T-cell (primary cell): ENCODE data around the gene TMC1. TPM values are rescaled to one million over a fixed set of nuclear protein-coding genes. Genes with fewer than 3 reads are reported as not detected.
"Not testable (repeated sequence)": the region's sequence is repeated elsewhere in the genome, so short reads cannot be mapped to it uniquely, and the experiment has no call there.

Source experiments
- ATAC-seq, 4 experiments: fragments of 200-7000 bp in 3 of 4; fragments of 150-1000 bp in 1 of 4; cut with Tn5 transposase; replicated peaks in 1 of 4; 1 replicate in 3 of 4; 2 replicates in 1 of 4; pipeline ENCODE4 v1.10.0; 2021; ENCODE audit warnings: moderate library complexity in 3 of 4, mild to moderate bottlenecking in 2 of 4, moderate number of reproducible peaks in 1 of 4
- CTCF ChIA-PET, 2 donors: fragments of 300-600 bp; sonication (Branson Sonifier 250); formaldehyde crosslinking; loops; one replicate each; lab custom pipeline; 2022; ENCODE audit warnings: antibody characterized with exemption in 2 of 2; lab: Charles Lee
- POLR2A ChIA-PET, 2 donors: fragments of 300-600 bp; sonication (Branson Sonifier 250); formaldehyde crosslinking; loops; one replicate each; lab custom pipeline; 2022; ENCODE audit warnings: antibody characterized with exemption in 2 of 2; lab: Charles Lee
- DNase-seq, 35 experiments: peaks; one replicate each; pipeline versions ENCODE4 v3.0.0 to v3.0.0-alpha.2; 2013 to 2023
- H3K27ac ChIP-seq: one replicate; pipeline ENCODE4 v1.5.1; 2013; ENCODE audit warnings: low read length
- H3K27me3 ChIP-seq, 2 experiments: replicated peaks in 1 of 2; 1 replicate in 1 of 2; 2 replicates in 1 of 2; pipeline versions ENCODE4 v1.6.1 to v1.7.0; 2013; ENCODE audit warnings: low read length in 1 of 2, mixed read lengths in 1 of 2; ENCODE audit not compliant: control insufficient read depth in 2 of 2, insufficient read depth in 2 of 2; ENCODE audit errors: extremely low read depth in 1 of 2
- H3K36me3 ChIP-seq, 2 donors: 1 replicate in 1 of 2; 2 replicates in 1 of 2; pipeline versions ENCODE4 v1.6.1 to v1.7.0; 2013; ENCODE audit warnings: low read length in 1 of 2; ENCODE audit not compliant: control insufficient read depth in 2 of 2, insufficient read depth in 1 of 2; ENCODE audit errors: extremely low read depth in 1 of 2
- H3K4me1 ChIP-seq, 2 experiments: 1 replicate in 1 of 2; 2 replicates in 1 of 2; pipeline versions ENCODE4 v1.6.1 to v1.7.0; 2013; ENCODE audit warnings: low read length in 2 of 2, mixed read lengths in 1 of 2; ENCODE audit not compliant: insufficient read depth in 2 of 2, control insufficient read depth in 1 of 2; ENCODE audit errors: extremely low read depth in 1 of 2
- H3K4me3 ChIP-seq, 2 donors: 1 replicate in 1 of 2; 2 replicates in 1 of 2; pipeline versions ENCODE4 v1.5.1 to v1.7.0; 2013; ENCODE audit warnings: mild to moderate bottlenecking in 2 of 2, low read length in 1 of 2, moderate library complexity in 1 of 2; ENCODE audit not compliant: control insufficient read depth in 1 of 2; ENCODE audit errors: extremely low read depth in 1 of 2
- H3K9me3 ChIP-seq: 2 replicates; pipeline ENCODE4 v1.7.0; 2013
- H3K27ac Mint-ChIP-seq, 2 donors: one replicate each; pipeline ENCODE4 v1.8.0; 2020 to 2021; ENCODE audit warnings: mild to moderate bottlenecking in 2 of 2, mixed read lengths in 2 of 2
- H3K27me3 Mint-ChIP-seq, 2 donors: one replicate each; pipeline ENCODE4 v1.8.0; 2021 to 2022; ENCODE audit warnings: mixed read lengths in 2 of 2
- H3K36me3 Mint-ChIP-seq: one replicate; pipeline ENCODE4 v1.8.0; 2021; ENCODE audit warnings: mixed read lengths
- H3K4me1 Mint-ChIP-seq, 3 donors: one replicate each; pipeline ENCODE4 v1.8.0; 2020 to 2022; ENCODE audit warnings: mixed read lengths in 3 of 3, mild to moderate bottlenecking in 1 of 3
- H3K4me3 Mint-ChIP-seq, 3 donors: one replicate each; pipeline ENCODE4 v1.8.0; 2020 to 2022; ENCODE audit warnings: mild to moderate bottlenecking in 3 of 3, mixed read lengths in 3 of 3, moderate library complexity in 3 of 3
- H3K9me3 Mint-ChIP-seq, 3 donors: one replicate each; pipeline ENCODE4 v1.8.0; 2020 to 2022; ENCODE audit warnings: mixed read lengths in 3 of 3
- WGBS: methylation state at CpG from one replicate; pipeline ENCODE4 v1.1.5; 2013; ENCODE audit warnings: missing lambda C conversion rate; ENCODE audit not compliant: insufficient coverage; 5-methylcytosine and 5-hydroxymethylcytosine counted together
- total RNA-seq, 35 experiments: library from RNA in 6 of 35; stranded (reverse) in 6 of 35; fragments of 120-200 nt in 1 of 35; gene quantifications; one replicate each; pipeline versions ENCODE4 v1.2.1 to v1.2.4 and lab custom pipeline; 2013 to 2026

Gene TMC1
- total RNA-seq, 5 donors from 2014 or later (not counting 1 experiment from before 2014, with no cell fraction given), result not detected

GRCh38 chr9:72487665-72488064 is 33.7 kb upstream of the TMC1 start:
- H3K36me3 ChIP-seq, H3K4me1 ChIP-seq, H3K27ac ChIP-seq, H3K4me3 Mint-ChIP-seq, ATAC-seq, H3K27me3 ChIP-seq, H3K27me3 Mint-ChIP-seq, H3K9me3 Mint-ChIP-seq, H3K4me3 ChIP-seq, H3K9me3 ChIP-seq, POLR2A ChIA-PET, H3K36me3 Mint-ChIP-seq, DNase-seq, H3K27ac Mint-ChIP-seq, H3K4me1 Mint-ChIP-seq: not testable (repeated sequence)
- CTCF ChIA-PET, result interaction anchor here in 1 of 2 donors (0.6 kb wide), 1 partner anchor 89 kb away, joined by 3 read pairs; no protein-coding TSS in a partner anchor
- WGBS, result 100% methylated on average over 1 of the region's 4 CpGs

GRCh38 chr9:72489986-72490385 is 31.4 kb upstream of the TMC1 start:
- DNase-seq, result no peak
- Mint-ChIP-seq H3K9me3 (no peaks in the 10 kb centered on the region), H3K27me3 (peaks cover 0 to 4% of the 10 kb centered on the region in 2 donors), H3K36me3 (no peaks in the 10 kb centered on the region), H3K4me3 (no peak overlapping the region), H3K4me1 (no peaks in the 10 kb centered on the region), H3K27ac (no peak overlapping the region)
- ATAC-seq, result no peak
- Histone ChIP-seq H3K9me3 (no peaks in the 10 kb centered on the region), H3K27me3 (no peaks in the 10 kb centered on the region), H3K27ac (no peak overlapping the region), H3K36me3 (no peaks in the 10 kb centered on the region), H3K4me1 (no peaks in the 10 kb centered on the region), H3K4me3 (no peak overlapping the region)
- CTCF ChIA-PET, result interaction anchor here in 1 of 2 donors (0.7 kb wide), 1 partner anchor 12 kb away, joined by 3 read pairs; no protein-coding TSS in a partner anchor
- WGBS, result 100% methylated on average over 1 of the region's 1 CpG
- POLR2A ChIA-PET, result no interaction called here

GRCh38 chr9:72491242-72491641 is 30.2 kb upstream of the TMC1 start:
- Mint-ChIP-seq H3K27me3 (peaks cover 0 to 4% of the 10 kb centered on the region in 2 donors), H3K36me3 (no peaks in the 10 kb centered on the region), H3K27ac (no peak overlapping the region), H3K4me3 (no peak overlapping the region), H3K4me1 (no peaks in the 10 kb centered on the region), H3K9me3 (no peaks in the 10 kb centered on the region)
- ChIA-PET CTCF (no interaction called here), POLR2A (interaction anchor here in 1 of 2 donors (0.5 kb wide), 1 partner anchor 111 kb away, joined by 5 read pairs; no protein-coding TSS in a partner anchor)
- no peak for DNase-seq
- Histone ChIP-seq H3K27me3 (no peaks in the 10 kb centered on the region), H3K9me3 (no peaks in the 10 kb centered on the region), H3K4me3 (no peak overlapping the region), H3K36me3 (no peaks in the 10 kb centered on the region), H3K27ac (no peak overlapping the region), H3K4me1 (no peaks in the 10 kb centered on the region)
- no CpG with 5 or more reads among the region's 2 CpGs for WGBS
- no peak for ATAC-seq

DNA sequence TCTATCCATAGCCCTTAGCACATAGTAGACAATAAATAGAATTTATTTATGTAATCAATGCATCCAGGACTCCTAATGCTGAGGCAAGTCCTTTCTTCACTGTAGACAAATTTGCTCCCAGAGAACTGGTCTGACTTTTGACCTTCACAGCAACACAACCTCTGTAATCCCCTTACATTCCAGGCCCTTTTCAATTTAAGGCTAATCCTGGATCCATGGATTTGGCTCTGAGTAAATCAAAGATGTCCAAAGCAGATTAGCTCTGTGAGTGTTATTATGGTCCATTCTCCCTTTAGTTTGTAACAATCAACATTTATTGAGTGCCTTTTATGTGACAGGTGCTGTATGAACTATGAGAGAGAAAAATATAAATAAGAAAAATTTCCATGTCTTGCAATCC is 27.4 kb upstream of the TMC1 start:
- H3K27me3 ChIP-seq, result no peaks in the 10 kb centered on the region
- Mint-ChIP-seq H3K27me3 (peaks cover 0 to 2% of the 10 kb centered on the region in 2 donors), H3K4me3 (no peak overlapping the region), H3K4me1 (no peaks in the 10 kb centered on the region), H3K9me3 (no peaks in the 10 kb centered on the region), H3K27ac (no peak overlapping the region), H3K36me3 (no peaks in the 10 kb centered on the region)
- ATAC-seq (no peak), DNase-seq (no peak)
- H3K9me3 ChIP-seq, result no peaks in the 10 kb centered on the region
- no peaks in the 10 kb centered on the region for H3K36me3 ChIP-seq
- H3K27ac ChIP-seq, result no peak overlapping the region
- H3K4me3 ChIP-seq, result no peak overlapping the region
- ChIA-PET CTCF (interaction anchor here in 1 of 2 donors (0.9 kb wide), 1 partner anchor 213 kb away, joined by 3 read pairs; no protein-coding TSS in a partner anchor), POLR2A (no interaction called here)
- H3K4me1 ChIP-seq, result no peaks in the 10 kb centered on the region

- no peak overlapping the region for H3K27ac ChIP-seq
- ChIA-PET POLR2A (interaction anchor here in 1 of 2 donors (0.5 kb wide), 1 partner anchor 49 kb away, joined by 8 read pairs; no protein-coding TSS in a partner anchor), CTCF (no interaction called here)
- no peak overlapping the region for H3K27ac Mint-ChIP-seq
- H3K4me1 Mint-ChIP-seq, result no peaks in the 10 kb centered on the region
- no peak for ATAC-seq
- no peaks in the 10 kb centered on the region for H3K27me3 Mint-ChIP-seq
- H3K36me3 Mint-ChIP-seq, result no peaks in the 10 kb centered on the region
- H3K9me3 ChIP-seq, result no peaks in the 10 kb centered on the region
- no peaks in the 10 kb centered on the region for H3K27me3 ChIP-seq
- 86% methylated on average over 7 of the region's 9 CpGs for WGBS
- DNase-seq, result no peak
- H3K4me3 ChIP-seq, result no peak overlapping the region
- no peak overlapping the region for H3K4me3 Mint-ChIP-seq
- no peaks in the 10 kb centered on the region for H3K4me1 ChIP-seq
- H3K36me3 ChIP-seq, result no peaks in the 10 kb centered on the region
- H3K9me3 Mint-ChIP-seq, result peaks cover 0 to 8% (median 0%) of the 10 kb centered on the region in 3 donors
Observed at GRCh38 chr9:72497447-72498046, 23.9 kb upstream of the TMC1 start.

- Mint-ChIP-seq H3K27me3 (no peaks in the 10 kb centered on the region), H3K4me3 (no peak overlapping the region), H3K4me1 (peaks cover 0 to 11% (median 7%) of the 10 kb centered on the region in 3 donors), H3K27ac (no peak overlapping the region), H3K9me3 (no peaks in the 10 kb centered on the region), H3K36me3 (no peaks in the 10 kb centered on the region)
- Histone ChIP-seq H3K9me3 (no peaks in the 10 kb centered on the region), H3K36me3 (no peaks in the 10 kb centered on the region), H3K27me3 (no peaks in the 10 kb centered on the region), H3K27ac (no peak overlapping the region), H3K4me1 (no peaks in the 10 kb centered on the region), H3K4me3 (no peak overlapping the region)
- 100% methylated on average over 1 of the region's 3 CpGs for WGBS
- DNase-seq (no peak), ATAC-seq (no peak)
- CTCF ChIA-PET, result no interaction called here
- POLR2A ChIA-PET, result no interaction called here
Observed at GRCh38 chr9:72506615-72507014, 14.8 kb upstream of the TMC1 start.
